GM21515 (cell line): ENCODE data around the gene ANKRD44.
A peak's percentile ranks its signal among the peaks of the same experiment; 100 is the strongest.

Source experiments
- ATAC-seq: cut with Tn5 transposase; IDR thresholded peaks from one replicate; pipeline ENCODE4 v1.9.1; 2021; ENCODE audit not compliant: unreplicated experiment

Gene ANKRD44

GRCh38 chr2:197124639-197125390 lies 185.8 kb downstream of the ANKRD44 start:
- ATAC-seq, result no peak

- no peak for ATAC-seq
Measured at GRCh38 chr2:197122821-197123220, 187.8 kb downstream of the ANKRD44 start.

- no peak for ATAC-seq
Measured at GRCh38 chr2:197121756-197122385, 188.7 kb downstream of the ANKRD44 start.

DNA sequence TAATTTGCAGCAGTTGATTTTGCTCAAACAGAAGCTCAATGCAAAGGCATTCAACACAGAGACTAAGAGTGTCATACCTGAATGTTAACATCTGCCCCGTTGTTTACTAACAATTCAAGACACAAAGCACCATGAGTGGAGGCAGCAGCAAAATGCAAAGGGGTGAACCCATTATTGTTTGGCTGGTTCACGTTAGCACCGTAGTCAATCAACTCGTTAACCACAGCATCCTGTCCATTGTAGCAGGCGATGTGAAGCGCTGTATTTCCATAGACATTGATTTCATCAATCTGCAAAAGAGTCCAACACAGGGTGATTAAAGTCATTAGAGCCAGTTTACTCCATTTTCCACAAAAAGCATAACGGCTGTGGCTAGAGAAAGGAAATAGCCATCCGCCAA lies 189.3 kb downstream of the ANKRD44 start:
- no peak for ATAC-seq

- ATAC-seq, result no peak
Measured at GRCh38 chr2:197116306-197116879, 194.2 kb downstream of the ANKRD44 start.

DNA sequence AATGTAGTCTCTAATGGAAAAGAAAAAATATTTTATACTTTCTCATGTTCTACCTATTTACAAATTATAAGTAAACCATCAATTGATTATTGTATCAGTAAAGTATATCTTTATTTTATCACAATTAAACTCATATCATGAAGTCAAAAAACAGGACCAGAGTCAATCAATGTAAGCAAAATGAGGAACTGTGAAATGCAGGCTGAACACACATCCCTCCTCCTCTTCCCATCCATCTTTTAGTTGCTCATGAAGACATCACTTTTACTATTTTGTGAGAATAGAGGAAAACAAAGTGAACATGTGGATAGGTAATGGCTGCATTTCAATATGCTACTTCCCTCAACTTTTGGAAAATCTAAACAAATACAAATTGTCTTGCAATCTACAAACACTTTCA lies 195.3 kb downstream of the ANKRD44 start:
- no peak for ATAC-seq

GRCh38 chr2:197113275-197113711 lies 197.3 kb downstream of the ANKRD44 start:
- peak; percentile 64 for ATAC-seq

DNA sequence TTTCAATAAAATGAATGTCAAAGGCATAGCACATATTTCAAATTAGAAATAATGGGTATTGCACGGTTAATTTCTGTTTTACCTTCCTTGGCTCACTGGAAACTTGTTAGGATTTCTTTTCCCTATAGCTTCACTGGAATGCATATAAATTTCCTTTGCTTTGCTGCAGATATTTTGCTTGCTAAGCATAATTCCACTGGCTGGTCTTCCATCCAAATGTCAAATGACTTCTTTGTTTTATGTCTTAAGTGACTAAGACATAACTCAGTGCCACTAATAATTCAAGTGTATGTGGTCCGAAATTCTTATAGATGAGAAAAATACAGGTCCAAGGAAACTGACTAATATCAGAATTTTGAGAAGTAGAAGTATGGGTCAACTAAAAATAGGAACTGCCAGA lies 201.3 kb downstream of the ANKRD44 start:
- no peak for ATAC-seq

DNA sequence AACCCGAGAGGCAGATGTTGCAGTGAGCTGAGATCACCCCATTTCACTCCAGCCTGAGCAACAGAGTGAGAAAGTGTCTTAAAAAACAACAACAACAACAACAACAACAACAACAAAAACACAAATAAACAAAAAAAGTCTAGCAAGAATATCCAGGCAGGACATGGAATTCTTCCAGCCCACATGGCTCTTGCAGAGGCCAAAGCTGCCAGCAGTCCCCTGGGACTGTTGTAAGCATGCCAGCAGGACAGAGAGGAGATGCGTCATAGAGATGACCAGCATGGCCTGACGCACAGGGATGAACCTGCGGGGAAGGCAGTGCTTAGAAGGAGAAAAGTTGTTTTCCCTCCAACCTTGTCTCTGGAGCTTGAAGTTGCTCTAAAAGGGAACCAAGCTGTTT lies 201.8 kb downstream of the ANKRD44 start:
- ATAC-seq, result no peak

- ATAC-seq, result no peak
Measured at GRCh38 chr2:197107291-197108269, 203.0 kb downstream of the ANKRD44 start.

- no peak for ATAC-seq
Measured at GRCh38 chr2:197103363-197103762, 207.2 kb downstream of the ANKRD44 start.

DNA sequence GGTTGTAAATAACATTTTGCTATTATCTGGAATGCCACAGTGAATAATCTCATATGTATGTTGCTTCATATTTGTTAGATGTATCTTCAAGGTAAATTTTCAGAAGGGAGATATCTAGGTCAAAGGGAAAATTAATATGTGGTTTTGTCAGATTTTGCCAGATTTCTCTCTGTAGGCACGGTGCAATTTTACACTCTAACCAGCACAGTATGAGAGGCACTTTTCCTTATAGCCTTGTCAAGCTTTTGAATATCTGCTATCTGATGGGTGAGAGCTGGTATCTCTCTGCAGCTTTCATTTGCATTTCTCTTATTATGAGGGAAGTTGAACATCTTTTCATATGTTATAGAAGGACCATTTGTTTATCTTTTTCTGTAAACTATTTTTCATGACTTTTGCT lies 208.3 kb downstream of the ANKRD44 start:
- no peak for ATAC-seq

DNA sequence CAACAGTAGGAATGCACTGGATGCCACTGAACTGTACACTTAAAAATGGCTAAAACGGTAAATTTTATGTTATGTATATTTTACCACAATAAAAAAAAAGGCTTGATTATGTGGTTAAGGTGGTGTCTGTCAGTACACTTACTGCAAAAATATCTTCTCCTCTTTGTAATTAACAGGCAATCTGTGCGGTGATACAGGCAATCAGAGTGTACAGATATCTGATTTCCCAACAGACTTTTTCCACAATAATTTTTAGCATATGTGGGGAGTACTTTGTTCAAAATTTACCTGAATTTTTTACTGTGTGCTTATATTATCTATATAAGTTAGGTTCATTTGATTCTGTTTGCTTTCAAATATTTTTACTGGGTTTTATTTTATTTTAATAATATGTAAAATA lies 209.1 kb downstream of the ANKRD44 start:
- ATAC-seq, result no peak

GRCh38 chr2:197097578-197098366 lies 212.8 kb downstream of the ANKRD44 start:
- no peak for ATAC-seq

DNA sequence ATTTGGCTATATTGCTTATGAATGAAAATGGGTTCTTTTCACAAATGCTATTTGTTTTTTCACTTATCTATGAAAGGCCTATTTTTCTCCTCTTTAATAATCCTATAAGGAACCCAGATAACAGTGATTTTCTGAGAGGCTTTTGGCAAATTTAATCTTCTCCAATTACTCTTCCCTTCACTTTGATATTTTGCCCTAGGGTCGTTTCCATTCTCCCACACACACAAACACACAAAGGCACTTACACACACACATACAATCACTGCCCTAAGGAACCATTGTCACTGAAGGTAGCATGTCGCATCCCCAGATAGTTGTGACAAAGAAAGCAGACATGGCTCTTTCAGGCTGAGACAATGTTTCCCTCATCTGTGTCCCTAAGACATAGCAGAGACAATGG lies 213.9 kb downstream of the ANKRD44 start:
- no peak for ATAC-seq

DNA sequence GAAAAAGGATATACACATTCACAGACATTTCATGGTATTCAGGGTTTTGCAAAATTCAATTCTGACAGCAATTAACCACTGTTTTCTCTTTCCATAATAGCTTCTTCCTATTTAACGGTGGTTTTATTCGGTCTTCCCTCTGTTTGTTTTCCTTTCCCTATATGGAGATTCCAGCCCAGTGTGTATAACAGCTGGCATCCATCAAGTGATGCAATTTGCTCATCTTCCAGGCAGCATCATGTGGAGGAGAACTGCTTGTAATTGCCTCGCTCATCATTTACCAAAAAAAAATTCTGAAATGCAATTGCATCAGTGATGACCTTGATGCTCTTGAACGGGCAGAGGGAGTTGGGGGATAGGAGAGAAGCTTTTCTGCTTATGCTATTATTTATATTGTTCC lies 218.1 kb downstream of the ANKRD44 start:
- no peak for ATAC-seq

DNA sequence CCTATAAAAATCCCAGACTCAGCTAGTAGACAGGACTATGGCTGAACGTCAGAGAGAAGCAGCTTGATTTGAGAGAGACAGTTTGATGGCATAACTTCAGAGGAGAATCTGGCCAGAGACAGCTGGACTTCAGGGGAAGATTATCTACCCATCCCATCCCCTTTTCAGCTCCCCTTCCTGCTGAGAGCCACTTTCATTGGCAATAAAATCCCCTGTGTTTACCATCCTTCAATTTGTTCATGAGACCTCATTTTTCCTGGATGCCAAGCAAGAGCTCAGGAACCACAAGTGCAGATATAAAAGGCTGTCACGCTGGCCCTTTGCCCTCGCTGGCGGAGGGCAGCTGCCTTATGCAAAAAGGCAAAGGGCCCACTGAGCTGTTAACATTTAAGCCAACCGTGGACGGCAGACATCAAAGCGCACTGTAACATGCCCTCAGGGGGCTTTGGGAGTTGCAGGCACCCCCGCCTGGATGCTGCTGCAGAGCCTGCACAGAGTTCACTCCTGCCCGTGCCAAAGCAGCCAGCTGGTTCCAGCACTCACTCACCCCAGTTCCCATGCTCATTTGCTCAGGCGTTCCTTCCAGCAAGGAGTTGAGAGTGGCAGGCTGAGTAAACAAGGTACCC lies 219.7 kb downstream of the ANKRD44 start:
- ATAC-seq, result no peak

DNA sequence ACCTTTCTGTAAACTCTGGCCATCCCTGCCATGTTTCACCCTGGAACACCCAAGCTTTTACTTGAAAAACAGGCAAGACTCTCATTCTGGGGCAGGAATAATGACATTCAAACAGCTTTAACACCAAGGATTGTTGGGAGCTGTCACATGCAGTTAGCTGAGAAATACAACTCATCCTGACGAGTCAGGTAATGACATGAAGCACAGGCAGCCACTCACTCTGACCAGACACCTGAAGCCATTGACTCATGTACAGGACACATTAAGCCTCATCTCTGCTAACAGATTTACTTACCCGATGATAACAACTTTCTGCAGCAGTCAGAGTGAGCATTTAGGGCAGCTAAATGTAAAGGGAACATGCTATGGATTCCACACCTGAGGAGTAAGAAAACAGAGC lies 220.9 kb downstream of the ANKRD44 start:
- ATAC-seq, result no peak

DNA sequence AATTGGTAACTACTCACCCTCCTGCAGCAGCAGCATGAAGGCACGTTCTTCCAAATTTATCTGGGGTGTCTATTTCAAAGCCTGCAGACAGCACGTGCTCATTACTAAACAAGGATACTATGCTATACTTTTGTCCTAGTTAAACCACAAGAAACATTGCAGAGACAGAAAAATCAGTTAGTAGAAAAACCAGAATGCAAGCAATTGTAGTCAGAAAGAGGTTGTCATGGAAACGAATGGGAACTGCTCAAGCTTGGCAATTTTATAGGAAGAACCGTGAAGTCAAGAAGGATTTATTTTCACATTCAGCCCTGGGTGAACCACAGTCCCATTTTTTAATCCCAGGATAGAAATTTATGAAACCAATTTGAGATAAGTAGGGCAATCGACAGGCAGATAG lies 221.9 kb downstream of the ANKRD44 start:
- ATAC-seq, result no peak

DNA sequence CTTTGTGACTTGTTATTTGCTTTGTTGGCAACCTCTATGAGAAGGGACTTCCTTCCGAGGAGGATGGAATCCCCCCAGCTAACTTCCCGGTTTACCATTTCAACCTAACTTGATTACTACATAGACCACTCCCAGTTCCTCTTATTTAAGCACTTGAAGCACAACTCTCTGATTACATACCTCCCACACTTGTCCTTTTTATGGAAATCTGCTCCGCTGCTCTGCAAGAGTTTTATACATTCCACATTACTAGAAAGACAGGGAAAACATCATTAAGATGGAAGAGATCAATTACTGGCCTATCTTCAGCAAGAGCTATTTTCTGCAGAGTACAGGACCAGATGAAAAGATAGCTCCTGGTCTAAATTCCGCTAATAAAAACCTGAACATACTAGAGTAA lies 224.1 kb downstream of the ANKRD44 start:
- no peak for ATAC-seq
